Omental fat pad (tissue), 4 donors: Measurements from ENCODE around the gene TRIM7. TPM values are rescaled to one million over a fixed set of nuclear protein-coding genes. Genes with fewer than 3 reads are reported as not detected.
A peak's percentile ranks its signal among the peaks of the same experiment; 100 is the strongest.
"Not testable (repeated sequence)": the region's sequence is repeated elsewhere in the genome, so short reads cannot be mapped to it uniquely, and the experiment has no call there.

Source experiments
- ATAC-seq: fragments of 150-250 bp; one replicate; pipeline ENCODE4 v1.9.1; 2016; ENCODE audit warnings: mild to moderate bottlenecking, moderate library complexity; ENCODE audit not compliant: low FRiP score
- DNase-seq: peaks from one replicate; pipeline ENCODE4 v3.0.0-alpha.2; 2019; ENCODE audit warnings: low spot score
- CTCF ChIP-seq, 3 donors: fragments of 450-650 bp; IDR thresholded peaks; one replicate each; pipeline ENCODE4 v1.5.1; 2016 to 2017; ENCODE audit warnings: antibody characterized with exemption in 3 of 3, mild to moderate bottlenecking in 3 of 3, moderate library complexity in 2 of 3
- total RNA-seq, 4 donors: library from RNA; depleted of rRNA; stranded (reverse); fragments of >200 nt; gene quantifications; one replicate each; pipeline ENCODE4 v1.1.0, GENCODE V29; 2016

Gene TRIM7
- total RNA-seq, 4 donors from 2014 or later: 0.79 to 2.9 (median 1.1) TPM

GRCh38 chr5:181163487-181164075 lies 41.4 kb downstream of the TRIM7 start:
- no peak for ATAC-seq

GRCh38 chr5:181161534-181162175 lies 43.3 kb downstream of the TRIM7 start:
- ATAC-seq (peak; percentile 23), DNase-seq (no peak)
- TF ChIP-seq CTCF (IDR thresholded peaks at IDR 0.05): no peak

More at GRCh38 chr5:181163487-181164075, 41.4 kb downstream of the TRIM7 start:
- DNase-seq: no peak
- TF ChIP-seq CTCF (IDR thresholded peaks at IDR 0.05): no peak

GRCh38 chr5:181160755-181161533 lies 44.1 kb downstream of the TRIM7 start:
- DNase-seq, ATAC-seq: not testable (repeated sequence)

- no peak for DNase-seq
- peak; percentile 47 for ATAC-seq
- no peak for TF ChIP-seq CTCF (IDR thresholded peaks at IDR 0.05)
Measured at GRCh38 chr5:181160152-181160754, 44.7 kb downstream of the TRIM7 start.

GRCh38 chr5:181159286-181160151 lies 45.5 kb downstream of the TRIM7 start:
- ATAC-seq: peak; percentile 75
- peak; percentile 99 for DNase-seq
- TF ChIP-seq CTCF (IDR thresholded peaks at IDR 0.05): peak in 1 of 3 donors; percentile 34

GRCh38 chr5:181158869-181159268 lies 46.1 kb downstream of the TRIM7 start:
- TF ChIP-seq CTCF (IDR thresholded peaks at IDR 0.05): no peak
- ATAC-seq: no peak
- no peak for DNase-seq
